ENCODE results near the gene VOPP1.
"Not testable (repeated sequence)": the region's sequence is repeated elsewhere in the genome, so short reads cannot be mapped to it uniquely, and the experiment has no call there.

VOPP1 gene

GRCh38 chr7:55582656-55583055 lies 10.4 kb upstream of the VOPP1 start:
- in situ Hi-C loops (cut with MboI; ENCODE audit: low sequenced_read_pairs), result not testable (repeated sequence)

GRCh38 chr7:55576753-55577152 lies 4.5 kb upstream of the VOPP1 start:
- in situ Hi-C loops (cut with MboI; ENCODE audit: low sequenced_read_pairs), result no loop called here

GRCh38 chr7:55575733-55576132 lies 3.4 kb upstream of the VOPP1 start:
- in situ Hi-C loops (cut with MboI; ENCODE audit: low sequenced_read_pairs), result no loop called here

DNA sequence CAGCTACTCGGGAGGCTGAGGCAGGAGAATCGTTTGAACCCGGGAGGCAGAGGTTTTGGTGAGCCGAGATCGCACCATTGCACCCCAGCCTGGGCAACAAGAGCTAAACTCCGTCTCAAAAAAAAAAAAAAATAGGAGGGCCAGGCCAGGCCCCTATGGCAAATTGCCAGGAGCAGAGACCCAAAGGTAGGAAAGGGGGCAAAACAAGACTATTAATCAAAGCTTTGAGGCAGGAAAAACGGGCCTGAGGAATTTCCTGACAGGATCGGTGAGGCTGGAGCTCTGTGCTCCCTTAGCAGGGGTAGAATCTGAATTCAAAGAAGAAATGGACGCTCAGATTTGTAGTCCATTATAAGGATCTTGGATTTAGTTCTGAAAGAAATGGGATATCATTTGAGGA lies 2.8 kb upstream of the VOPP1 start:
- in situ Hi-C loops (cut with MboI; ENCODE audit: low sequenced_read_pairs), result no loop called here

GRCh38 chr7:55574051-55574717 lies 1.9 kb upstream of the VOPP1 start:
- in situ Hi-C loops (cut with MboI; ENCODE audit: low sequenced_read_pairs), result no loop called here

DNA sequence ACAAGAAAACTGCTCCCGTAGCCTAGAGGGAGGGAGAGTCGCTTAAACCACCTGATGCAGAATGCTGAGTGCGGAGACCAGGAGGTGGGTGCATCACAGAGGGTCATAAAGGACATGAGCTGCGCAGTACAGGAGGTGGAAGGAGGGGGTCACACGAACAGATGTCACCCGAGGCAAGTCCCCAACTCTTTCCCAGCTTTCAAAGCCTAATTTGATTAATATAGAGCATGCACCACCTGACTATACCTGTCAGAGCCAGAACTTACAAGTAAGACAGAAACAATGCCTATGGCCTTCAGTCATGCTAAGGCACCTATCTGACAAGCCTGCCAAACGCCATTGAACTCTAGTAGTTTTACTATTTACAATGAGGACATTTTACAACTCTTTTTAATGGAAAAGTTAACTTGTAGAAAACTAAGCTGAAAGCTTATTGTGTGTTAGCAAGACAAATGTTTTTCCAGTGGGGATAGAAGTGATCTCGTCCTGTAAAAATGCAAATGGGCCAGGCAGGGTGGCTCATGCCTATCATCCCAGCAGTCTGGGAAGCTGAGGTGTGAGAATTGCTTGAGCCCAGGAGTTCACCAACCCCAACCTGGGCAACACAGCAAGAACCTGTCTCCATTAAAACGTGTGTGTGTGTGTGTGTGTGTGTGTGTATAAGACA lies 1.1 kb upstream of the VOPP1 start:
- in situ Hi-C loops (cut with MboI; ENCODE audit: low sequenced_read_pairs), result no loop called here

DNA sequence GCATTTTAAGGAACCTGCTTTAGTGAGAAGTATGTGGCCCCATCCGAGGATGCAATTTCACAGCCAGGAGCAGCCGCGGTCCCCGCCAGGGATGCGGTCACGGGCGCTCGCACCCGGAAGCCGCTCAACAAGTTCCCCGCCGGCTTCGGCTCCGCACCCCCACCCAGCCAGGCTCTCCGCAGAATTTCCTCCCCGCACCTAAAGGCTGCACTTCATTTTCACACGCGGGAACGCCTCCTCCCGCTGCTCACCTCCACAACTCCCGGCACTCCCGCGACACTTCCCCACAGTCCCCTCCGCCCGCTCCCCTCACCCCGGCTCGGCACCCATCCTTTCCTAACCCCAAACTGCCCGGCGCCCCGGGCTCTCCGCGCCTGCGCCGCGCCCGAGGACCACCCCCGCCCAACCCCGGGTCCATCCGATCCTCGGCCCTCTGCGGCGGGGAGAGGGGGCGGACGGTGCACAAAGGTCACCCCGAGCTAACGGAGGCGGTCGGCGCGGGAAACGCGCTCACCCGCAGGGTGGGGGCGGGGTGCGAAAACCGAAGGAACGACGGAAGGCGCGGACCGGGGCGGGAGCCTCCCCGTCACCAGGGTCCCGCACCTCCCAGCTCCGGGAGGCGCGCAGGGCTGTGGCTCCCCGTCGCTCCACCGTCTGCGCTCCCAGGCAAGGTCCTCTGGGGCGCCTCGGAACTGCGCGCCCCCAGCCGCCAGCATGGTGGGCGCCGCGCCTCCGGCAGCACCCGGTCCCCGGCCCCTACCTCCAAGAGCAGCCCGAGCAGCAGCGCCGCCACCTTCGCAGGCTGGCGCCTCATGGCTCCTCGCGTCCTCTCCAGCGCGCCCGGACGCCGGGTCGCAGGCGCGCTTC lies 558 bp downstream of the VOPP1 start:
- in situ Hi-C loops (cut with MboI; ENCODE audit: low sequenced_read_pairs), result no loop called here

- in situ Hi-C loops (cut with MboI; ENCODE audit: low sequenced_read_pairs), result no loop called here
Observed at GRCh38 chr7:55570939-55571338, 1.4 kb downstream of the VOPP1 start.

GRCh38 chr7:55570218-55570873 lies 2.0 kb downstream of the VOPP1 start:
- in situ Hi-C loops (cut with MboI; ENCODE audit: low sequenced_read_pairs), result no loop called here

DNA sequence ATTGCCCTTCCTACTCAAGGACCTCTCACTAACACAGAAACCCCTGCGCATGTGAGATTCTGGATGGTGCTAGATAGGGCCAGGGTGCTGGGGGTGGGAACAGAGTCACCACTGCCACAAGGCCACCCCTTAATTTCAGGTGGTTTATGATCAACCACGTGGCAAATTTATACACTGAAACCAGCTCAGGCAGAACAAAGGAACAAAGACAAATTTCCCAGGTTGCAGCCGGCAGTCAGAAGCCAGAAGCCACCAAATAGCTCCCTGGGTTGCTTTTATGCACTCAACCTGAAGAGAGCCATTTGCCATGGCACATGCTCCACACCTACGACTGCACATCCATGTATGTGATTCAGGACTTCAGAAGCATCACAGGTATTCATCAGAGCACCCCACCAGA lies 2.5 kb downstream of the VOPP1 start:
- in situ Hi-C loops (cut with MboI; ENCODE audit: low sequenced_read_pairs), result no loop called here

DNA sequence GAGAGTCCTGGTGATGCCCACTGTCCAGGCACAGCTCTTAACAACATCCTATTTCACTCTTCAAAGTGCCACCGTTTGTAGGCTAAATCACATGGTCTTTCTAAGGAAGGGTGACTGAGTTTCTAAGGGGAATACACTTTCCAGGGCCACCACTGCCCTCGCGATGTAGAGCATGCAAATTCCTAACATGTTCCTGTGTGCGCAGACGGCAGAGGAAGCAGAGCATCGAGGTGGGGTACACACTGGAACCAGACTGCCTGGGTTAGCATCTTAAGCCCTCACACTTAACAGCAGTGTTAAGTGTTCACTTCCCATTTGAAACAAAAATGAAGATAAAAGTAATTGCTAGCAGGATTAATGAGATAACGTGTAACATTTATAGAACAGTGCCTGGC lies 3.0 kb downstream of the VOPP1 start:
- in situ Hi-C loops (cut with MboI; ENCODE audit: low sequenced_read_pairs), result no loop called here

GRCh38 chr7:55568613-55569268 lies 3.6 kb downstream of the VOPP1 start:
- in situ Hi-C loops (cut with MboI; ENCODE audit: low sequenced_read_pairs), result no loop called here

DNA sequence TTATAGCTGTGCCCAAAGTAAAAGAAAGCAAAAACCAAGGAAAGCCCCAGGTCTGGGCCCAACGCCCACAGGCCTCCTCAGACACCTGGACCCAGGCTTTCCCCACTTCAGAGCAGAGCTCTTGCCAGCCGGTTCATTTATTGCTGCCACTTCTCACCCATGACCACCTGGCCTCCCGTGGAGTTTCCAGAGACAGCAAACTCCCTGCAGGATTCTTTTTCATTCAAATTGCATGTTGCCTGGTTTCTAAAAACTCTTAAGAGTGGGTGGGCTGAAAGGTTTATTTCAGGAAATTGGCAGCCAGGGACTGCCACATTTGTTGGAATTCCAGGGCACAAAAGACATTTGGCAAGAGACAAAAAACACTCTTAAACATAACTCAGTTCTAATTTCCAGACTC lies 4.7 kb downstream of the VOPP1 start:
- in situ Hi-C loops (cut with MboI; ENCODE audit: low sequenced_read_pairs), result no loop called here

GRCh38 chr7:55565681-55566080 lies 6.6 kb downstream of the VOPP1 start:
- in situ Hi-C loops (cut with MboI; ENCODE audit: low sequenced_read_pairs), result no loop called here

- in situ Hi-C loops (cut with MboI; ENCODE audit: low sequenced_read_pairs), result no loop called here
Observed at GRCh38 chr7:55563596-55564325, 8.5 kb downstream of the VOPP1 start.

GRCh38 chr7:55561690-55562089 lies 10.6 kb downstream of the VOPP1 start:
- in situ Hi-C loops (cut with MboI; ENCODE audit: low sequenced_read_pairs), result no loop called here

GRCh38 chr7:55558962-55559920 lies 13.1 kb downstream of the VOPP1 start:
- in situ Hi-C loops (cut with MboI; ENCODE audit: low sequenced_read_pairs), result no loop called here

DNA sequence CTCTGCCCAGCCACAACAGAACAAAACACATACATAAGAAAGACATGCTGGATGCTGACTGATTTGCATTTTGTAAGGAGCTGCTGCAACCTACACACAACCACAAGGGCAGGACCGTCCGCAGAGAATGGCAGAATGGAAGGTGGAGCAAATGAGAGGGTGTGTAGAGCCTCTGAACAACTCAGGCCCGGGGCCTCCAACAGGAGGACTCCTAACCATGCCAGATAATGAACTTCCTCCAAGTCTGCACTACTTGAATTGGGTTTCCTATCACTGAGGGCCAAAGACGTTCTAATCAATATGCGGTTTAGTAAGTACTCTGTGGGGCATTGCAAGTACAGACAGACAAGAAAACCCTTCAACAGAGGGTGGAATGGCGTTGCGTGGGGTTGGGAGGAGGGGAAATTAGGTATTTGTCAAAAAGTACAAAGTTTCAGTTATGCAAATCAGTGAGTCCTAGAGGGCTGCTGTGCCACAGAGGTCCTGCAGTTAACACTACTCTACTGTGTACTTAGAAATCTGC lies 14.6 kb downstream of the VOPP1 start:
- in situ Hi-C loops (cut with MboI; ENCODE audit: low sequenced_read_pairs), result no loop called here

DNA sequence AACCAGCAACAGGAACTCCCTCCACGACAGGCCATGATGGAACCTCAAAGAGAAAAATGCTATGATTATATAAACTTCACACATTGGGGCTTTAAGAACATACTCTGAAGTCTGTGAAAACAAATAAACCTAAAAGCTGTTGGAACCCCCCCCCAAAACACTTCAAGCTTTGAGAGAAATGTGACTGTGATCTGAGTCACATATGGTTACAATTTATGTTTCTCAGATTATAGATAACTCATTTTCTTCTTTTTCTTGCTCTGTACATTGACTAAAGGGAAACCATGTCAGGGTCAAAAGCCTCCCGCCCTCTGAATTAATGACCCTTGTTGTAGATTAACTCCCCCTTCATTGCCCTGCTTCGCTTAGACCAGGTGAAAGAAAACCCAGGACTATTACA lies 15.8 kb downstream of the VOPP1 start:
- in situ Hi-C loops (cut with MboI; ENCODE audit: low sequenced_read_pairs), result no loop called here

Data from hTERT RPE-1 (cell line).